ENCODE measurements around the gene MTG2. TPM values are rescaled to one million over a fixed set of nuclear protein-coding genes. Genes with fewer than 3 reads are reported as not detected.

Gene MTG2
- total and polyA plus RNA-seq, 2 of the 13 experiments (the other 11 are each of a cell fraction or from before 2014, with no cell fraction given), result 20.4 to 37.8 TPM

- TF ChIP-seq NFAT5 (CRISPR knock-in tag; IDR thresholded peaks at IDR 0.05) (peak; percentile 54; the same call in 1 of the 2 replicates), KDM5B (CRISPR knock-in tag; IDR thresholded peaks at IDR 0.05; ENCODE audit: borderline replicate concordance) (peak; percentile 71; the same call in 1 of the 2 replicates), CREB1 (IDR thresholded peaks at IDR 0.05) (peak; percentile 63), CREB1 (CRISPR knock-in tag; IDR thresholded peaks at IDR 0.05) (no peak; the same call in 1 of the 2 replicates), POLR2G (IDR thresholded peaks at IDR 0.05; ENCODE audit: low read depth, low read length) (no peak), IRF1 (CRISPR knock-in tag; IDR thresholded peaks at IDR 0.05; ENCODE audit: low read depth) (no peak), RAD21 (CRISPR knock-in tag; IDR thresholded peaks at IDR 0.05) (no peak), THAP11 (CRISPR knock-in tag; IDR thresholded peaks at IDR 0.05) (peak; percentile 15; the same call in 1 of the 2 replicates), ZMYM4 (CRISPR knock-in tag; IDR thresholded peaks at IDR 0.05) (peak; percentile 68), PREB (CRISPR knock-in tag; IDR thresholded peaks at IDR 0.05) (no peak), XRCC5 (optimal IDR thresholded peaks at IDR 0.05; ENCODE audit: low read length) (no peak), LBX2 (CRISPR knock-in tag; IDR thresholded peaks at IDR 0.05; ENCODE audit: borderline replicate concordance) (peak; percentile 85), TRIM24 (CRISPR knock-in tag; IDR thresholded peaks at IDR 0.05) (no peak), RARA (CRISPR knock-in tag; IDR thresholded peaks at IDR 0.05) (peak; percentile 59; the same call in 1 of the 2 replicates), ZNF609 (CRISPR knock-in tag; IDR thresholded peaks at IDR 0.05; ENCODE audit: borderline replicate concordance) (no peak; the same call in 1 of the 2 replicates), ZFP41 (CRISPR knock-in tag; IDR thresholded peaks at IDR 0.05; ENCODE audit: borderline replicate concordance) (no peak; the same call in 1 of the 2 replicates), RBAK (CRISPR knock-in tag; IDR thresholded peaks at IDR 0.05) (0 out of 2 replicates have a peak, but pooled peaks have one; percentile 74)
Measured at GRCh38 chr20:62146019-62146755, 36.6 kb upstream of the MTG2 start (continued).

All from HepG2 (cell line).